HG03025 (cell line): ENCODE measurements around the gene GRXCR2.
"Not testable (repeated sequence)": the region's sequence is repeated elsewhere in the genome, so short reads cannot be mapped to it uniquely, and the experiment has no call there.

Source experiments
- ATAC-seq: cut with Tn5 transposase; IDR thresholded peaks from one replicate; pipeline ENCODE4 v1.9.1; 2021; ENCODE audit warnings: mild to moderate bottlenecking, moderate library complexity; ENCODE audit not compliant: unreplicated experiment, low FRiP score

GRXCR2 gene

GRCh38 chr5:145872914-145873313 lies at the start of gene GRXCR2:
GRXCR2 (minus strand) TSS chr5:145873014; CDS start chr5:145872968, 46 bp downstream.
- ATAC-seq, result no peak

- no peak for ATAC-seq
Observed at GRCh38 chr5:145922059-145922458, 49.2 kb upstream of the GRXCR2 start.

- no peak for ATAC-seq
Observed at GRCh38 chr5:145921211-145921610, 48.4 kb upstream of the GRXCR2 start.

DNA sequence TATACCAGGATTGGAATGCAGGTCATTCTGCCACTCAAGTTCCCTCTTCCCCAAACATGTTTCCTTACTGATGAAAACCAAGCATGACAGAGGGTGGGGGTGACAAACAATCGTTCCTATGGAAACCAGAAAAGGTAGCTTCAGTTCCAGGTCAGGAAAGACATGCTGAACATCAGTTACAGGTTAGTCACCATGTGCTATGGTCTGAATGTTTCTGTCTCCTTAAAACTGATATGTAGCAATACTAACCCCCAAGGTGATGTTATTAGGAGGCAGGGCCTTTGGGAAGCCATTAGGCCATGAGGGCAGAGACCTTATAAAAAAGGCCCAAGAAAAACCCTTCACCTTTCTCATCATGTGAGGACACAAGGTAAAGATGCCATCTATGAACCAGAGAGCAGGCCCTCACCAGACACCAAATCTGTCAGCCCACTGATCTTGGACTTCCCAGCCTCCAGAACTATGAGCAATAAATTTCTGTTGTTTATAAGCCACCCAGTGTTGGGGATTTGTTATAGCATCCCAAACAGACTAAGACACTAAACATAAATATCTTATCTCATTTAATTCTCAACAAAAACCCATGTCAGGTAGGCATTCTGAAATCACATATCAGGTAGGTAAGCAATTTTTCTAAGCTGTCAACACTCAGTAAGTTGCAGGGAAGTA lies 47.9 kb upstream of the GRXCR2 start:
- ATAC-seq, result no peak

- no peak for ATAC-seq
Observed at GRCh38 chr5:145919413-145919812, 46.6 kb upstream of the GRXCR2 start.

DNA sequence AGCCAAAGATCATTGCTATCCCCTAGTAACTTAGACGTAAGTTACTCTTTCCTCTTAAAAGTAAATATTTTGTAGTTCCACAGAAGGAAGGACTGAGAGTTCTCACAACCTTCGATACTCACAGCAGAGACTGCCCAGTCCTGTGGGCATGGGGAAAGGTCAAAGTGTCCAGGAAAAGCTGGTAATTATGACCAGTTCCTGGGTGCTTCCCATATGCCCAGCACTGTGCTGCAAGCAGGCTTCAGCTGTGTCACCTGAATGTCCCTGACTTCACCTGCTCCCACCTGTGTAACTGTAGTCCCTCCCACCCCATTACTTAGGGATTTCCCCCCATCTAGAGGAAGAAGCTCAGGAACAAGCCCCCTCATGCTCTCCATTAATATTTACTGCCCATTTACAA lies 45.6 kb upstream of the GRXCR2 start:
- ATAC-seq, result no peak

DNA sequence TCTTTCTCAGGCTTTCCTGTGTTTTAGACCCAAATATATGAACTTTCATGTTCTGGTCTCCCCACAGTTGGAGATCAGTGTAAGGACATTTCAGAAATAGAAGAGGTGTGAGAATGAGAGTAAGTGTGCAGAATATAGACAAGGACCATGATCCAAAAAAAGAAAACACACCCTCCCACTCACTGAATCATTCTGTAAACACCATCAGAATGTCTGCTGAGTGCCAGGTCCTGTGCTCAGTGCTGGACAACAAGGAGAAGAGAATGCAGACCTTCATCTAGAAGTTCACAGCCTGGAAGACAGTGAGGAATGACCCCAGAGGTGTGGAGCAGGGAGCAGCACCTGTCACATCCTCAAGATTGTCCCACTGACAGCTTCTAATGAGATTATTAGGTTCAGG lies 44.5 kb upstream of the GRXCR2 start:
- ATAC-seq, result no peak

- ATAC-seq, result no peak
Observed at GRCh38 chr5:145915970-145916638, 43.3 kb upstream of the GRXCR2 start.

GRCh38 chr5:145913701-145914100 lies 40.9 kb upstream of the GRXCR2 start:
- no peak for ATAC-seq

GRCh38 chr5:145912594-145912993 lies 39.8 kb upstream of the GRXCR2 start:
- no peak for ATAC-seq

GRCh38 chr5:145912019-145912418 lies 39.2 kb upstream of the GRXCR2 start:
- no peak for ATAC-seq

DNA sequence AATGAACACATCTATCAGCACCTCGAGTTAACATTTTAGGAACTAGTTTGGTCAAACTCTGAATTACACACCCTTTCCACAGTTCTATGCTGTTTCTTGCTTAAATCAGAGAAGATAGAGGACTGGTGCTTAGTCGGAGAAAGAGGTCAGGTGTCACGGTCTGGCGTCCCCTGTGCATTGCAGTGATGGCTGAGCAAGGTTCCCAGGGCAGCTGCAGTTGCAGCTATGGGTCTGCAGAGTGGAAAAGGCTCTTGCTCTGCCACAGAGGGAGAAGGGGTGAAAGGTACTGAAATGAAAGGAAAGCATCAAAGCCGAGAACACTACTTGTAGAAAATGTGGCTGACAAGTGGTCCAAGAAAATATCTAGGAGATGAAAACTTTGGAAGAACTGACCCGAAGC lies 38.4 kb upstream of the GRXCR2 start:
- no peak for ATAC-seq

DNA sequence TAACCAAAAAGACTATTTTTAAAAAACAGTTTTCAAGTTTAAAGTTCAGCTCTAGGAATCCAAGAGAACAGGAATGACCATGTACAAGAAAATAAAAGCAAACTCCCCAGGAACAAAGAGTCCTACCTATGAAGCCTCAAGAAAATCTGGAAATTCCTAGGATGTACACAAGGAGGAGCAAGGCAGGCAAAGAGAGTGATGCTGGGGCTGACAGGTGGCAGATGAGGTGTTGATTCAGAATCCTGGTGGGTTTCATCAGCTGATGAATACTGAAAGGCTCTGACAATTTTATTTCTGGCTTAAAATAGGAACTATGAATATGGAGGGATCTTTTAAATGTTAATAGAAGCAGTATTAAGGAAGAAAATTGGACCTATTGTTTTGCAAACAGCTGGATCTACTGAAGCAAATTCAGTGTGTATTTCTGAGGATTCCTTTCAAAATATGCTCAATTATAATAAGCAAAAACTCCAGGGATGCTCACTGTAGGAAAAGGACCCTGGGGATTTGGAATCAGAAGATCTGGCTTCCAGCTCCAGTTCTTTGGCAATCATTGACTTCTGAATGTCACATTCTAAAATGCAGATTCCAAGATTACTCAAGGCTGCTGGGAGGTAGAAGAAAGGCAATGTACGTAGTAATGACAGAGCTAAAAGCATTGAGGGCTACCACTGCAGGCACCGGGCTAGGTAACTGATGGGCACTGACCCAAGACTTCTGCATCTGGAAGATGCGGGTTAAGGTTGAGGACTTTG lies 35.6 kb upstream of the GRXCR2 start:
- ATAC-seq, result no peak

- ATAC-seq, result no peak
Observed at GRCh38 chr5:145906401-145906800, 33.6 kb upstream of the GRXCR2 start.

DNA sequence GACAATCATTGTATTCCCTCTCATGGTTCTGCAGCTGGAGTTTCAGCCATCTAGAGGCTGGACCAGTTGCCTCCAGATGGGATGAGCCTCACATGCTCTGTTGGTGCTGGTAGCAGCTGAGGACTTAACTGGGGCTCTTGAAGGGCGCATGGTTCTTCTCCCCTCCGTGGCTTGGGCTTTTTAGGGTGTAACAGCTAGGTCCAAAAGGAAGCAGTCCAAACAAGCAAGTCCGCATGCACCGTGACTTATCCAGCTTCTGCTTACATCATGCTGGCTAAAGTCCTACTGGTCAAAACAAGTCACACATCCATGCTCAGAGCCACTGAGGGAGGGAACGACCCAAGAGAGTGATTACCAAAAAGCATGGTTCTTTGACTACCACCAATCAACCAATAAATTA lies 31.9 kb upstream of the GRXCR2 start:
- no peak for ATAC-seq

GRCh38 chr5:145903867-145904266 lies 31.1 kb upstream of the GRXCR2 start:
- no peak for ATAC-seq

GRCh38 chr5:145903113-145903512 lies 30.3 kb upstream of the GRXCR2 start:
- ATAC-seq, result no peak

GRCh38 chr5:145902421-145902820 lies 29.6 kb upstream of the GRXCR2 start:
- ATAC-seq, result no peak

GRCh38 chr5:145898171-145898570 lies 25.4 kb upstream of the GRXCR2 start:
- ATAC-seq, result no peak

- ATAC-seq, result not testable (repeated sequence)
Observed at GRCh38 chr5:145891378-145891777, 18.6 kb upstream of the GRXCR2 start.

DNA sequence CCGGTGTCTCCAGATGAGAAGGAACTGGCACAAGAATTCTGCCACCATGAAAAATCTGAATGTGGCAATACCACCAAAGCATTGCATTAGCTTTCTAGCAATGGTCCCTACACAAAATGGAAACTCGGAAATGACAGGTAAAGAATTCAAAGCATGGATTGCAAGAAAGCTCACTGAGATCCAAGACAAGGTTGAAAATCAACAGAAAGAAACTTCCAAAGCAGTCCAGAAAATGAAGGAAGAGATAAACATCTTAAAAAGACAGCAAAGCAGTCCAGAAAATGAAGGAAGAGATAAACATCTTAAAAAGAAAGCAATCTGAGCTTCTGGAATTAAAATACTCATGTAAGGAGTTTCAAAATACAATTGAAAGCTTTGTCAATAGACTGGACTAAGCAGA lies 16.8 kb upstream of the GRXCR2 start:
- ATAC-seq, result no peak
